ENCODE results near the gene LOC101059915.
"Not testable (repeated sequence)": the region's sequence is repeated elsewhere in the genome, so short reads cannot be mapped to it uniquely, and the experiment has no call there.

The LOC101059915 gene

DNA sequence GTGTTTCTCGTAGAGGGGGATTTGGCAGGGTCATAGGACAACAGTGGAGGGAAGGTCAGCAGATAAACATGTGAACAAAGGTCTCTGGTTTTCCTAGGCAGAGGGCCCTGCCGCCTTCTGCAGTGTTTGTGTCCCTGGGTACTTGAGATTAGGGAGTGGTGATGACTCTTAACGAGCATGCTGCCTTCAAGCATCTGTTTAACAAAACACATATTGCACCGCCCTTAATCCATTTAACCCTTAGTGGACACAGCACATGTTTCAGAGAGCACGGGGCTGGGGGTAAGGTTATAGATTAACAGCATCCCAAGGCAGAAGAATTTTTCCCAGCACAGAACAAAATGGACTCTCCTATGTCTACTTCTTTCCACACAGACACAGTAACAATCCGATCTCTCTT lies 22.9 kb upstream of the LOC101059915 start:
- H3K36me3 Mint-ChIP-seq; H3K27ac ChIP-seq (ENCODE audit: low read depth, low read length); POLR2A ChIA-PET; H3K4me3 Mint-ChIP-seq; CTCF ChIA-PET; H3K4me3 ChIP-seq (ENCODE audit: low read length); DNase-seq; H3K36me3 ChIP-seq (ENCODE audit: insufficient read depth, low read length); H3K9me3 ChIP-seq (ENCODE audit: low read length); H3K4me1 ChIP-seq (ENCODE audit: insufficient read depth, low read length); H3K27me3 ChIP-seq (ENCODE audit: insufficient read depth, low read length, poor library complexity, severe bottlenecking); H3K27me3 Mint-ChIP-seq; H3K9me3 Mint-ChIP-seq: not testable (repeated sequence)
- peaks cover 8 to 11% (median 11%) of the 10 kb centered on the region in 3 donors for H3K4me1 Mint-ChIP-seq
- peak overlapping the region in 1 of 8 donors; percentile 91 for H3K27ac Mint-ChIP-seq

DNA sequence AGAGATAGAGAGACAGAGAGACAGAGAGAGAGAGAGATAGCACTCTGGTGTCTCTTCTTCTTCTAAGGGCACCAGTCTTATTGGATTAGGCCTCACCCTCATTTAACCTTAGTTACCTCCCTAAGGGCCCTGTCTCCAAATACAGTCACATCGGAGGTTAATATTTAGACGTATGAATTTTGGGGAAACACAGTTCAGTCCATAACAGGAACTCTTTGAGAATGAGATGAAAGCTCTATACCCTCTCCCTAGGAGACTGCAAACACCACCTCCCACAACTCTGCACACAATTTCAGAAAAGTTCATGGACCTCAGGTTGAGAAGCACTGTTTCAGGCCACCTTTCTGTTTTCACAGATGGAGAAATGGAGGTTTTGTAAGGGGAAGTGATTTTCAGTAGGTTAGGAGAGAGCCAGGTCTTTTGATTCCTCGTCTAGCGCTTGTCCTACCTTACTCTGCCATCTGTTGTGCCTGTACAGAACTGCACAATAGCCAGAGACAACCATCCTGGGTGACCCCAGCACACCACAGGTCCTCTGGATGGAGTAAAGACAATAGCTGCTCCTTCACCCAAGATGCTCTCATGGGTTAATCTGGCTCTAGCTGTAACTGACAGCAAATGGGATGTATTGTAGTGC lies 16.9 kb upstream of the LOC101059915 start:
- Mint-ChIP-seq H3K36me3 (no peaks in the 10 kb centered on the region), H3K9me3 (no peaks in the 10 kb centered on the region), H3K4me1 (peaks cover 14 to 24% (median 16%) of the 10 kb centered on the region in 3 donors), H3K4me3 (peak overlapping the region in 2 of 7 donors; percentile 17 to 29), H3K27ac (peak overlapping the region in 4 of 8 donors; percentile 54 to 87 (median 78)), H3K27me3 (peaks cover 0 to 3% of the 10 kb centered on the region in 2 donors)
- no peaks in the 10 kb centered on the region for H3K4me1 ChIP-seq (ENCODE audit: insufficient read depth, low read length)
- H3K27me3 ChIP-seq (ENCODE audit: insufficient read depth, low read length, poor library complexity, severe bottlenecking), result no peaks in the 10 kb centered on the region
- DNase-seq, result peak in 3 of 5 donors; percentile 44 to 56 (median 46)
- ChIA-PET POLR2A (interaction anchor here (0.6 kb wide), 1 partner anchor 32 kb away, joined by 5 read pairs; no protein-coding TSS in a partner anchor), CTCF (interaction anchor here (0.9 to 4.8 kb wide), 5 partner anchors 17 to 113 kb away, joined by 3 to 35 read pairs (median 3); partner anchors contain the start of gene CXCR3)
- H3K27ac ChIP-seq (ENCODE audit: low read depth, low read length), result no peak overlapping the region
- H3K36me3 ChIP-seq (ENCODE audit: insufficient read depth, low read length), result no peaks in the 10 kb centered on the region
- no peak overlapping the region for H3K4me3 ChIP-seq (ENCODE audit: low read length)
- H3K9me3 ChIP-seq (ENCODE audit: low read length), result no peaks in the 10 kb centered on the region

DNA sequence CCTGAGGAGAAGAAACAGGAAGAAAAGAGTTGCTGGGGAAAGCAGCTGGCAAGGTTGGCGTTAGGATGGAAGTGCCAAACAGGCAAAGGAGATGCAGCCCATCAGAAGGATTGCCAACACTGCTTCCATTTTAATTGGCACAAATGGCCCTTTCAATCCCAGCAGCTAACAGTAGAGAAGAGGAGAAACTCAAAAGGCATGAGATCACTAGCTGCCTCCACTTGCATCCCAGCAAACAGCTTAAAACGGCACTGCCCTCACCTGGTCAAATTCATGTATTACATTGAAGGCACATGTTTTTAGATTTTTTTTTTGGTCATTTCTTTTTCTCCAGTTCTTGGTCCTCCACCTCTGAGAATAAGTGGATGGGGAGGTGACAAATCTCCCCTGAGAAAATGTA lies 14.9 kb upstream of the LOC101059915 start:
- peaks cover 0 to 5% of the 10 kb centered on the region in 2 donors for H3K27me3 Mint-ChIP-seq
- peak; percentile 19 to 66 (median 51) for DNase-seq
- POLR2A ChIA-PET, result interaction anchor here (0.7 kb wide), 1 partner anchor 30 kb away, joined by 3 read pairs; no protein-coding TSS in a partner anchor

DNA sequence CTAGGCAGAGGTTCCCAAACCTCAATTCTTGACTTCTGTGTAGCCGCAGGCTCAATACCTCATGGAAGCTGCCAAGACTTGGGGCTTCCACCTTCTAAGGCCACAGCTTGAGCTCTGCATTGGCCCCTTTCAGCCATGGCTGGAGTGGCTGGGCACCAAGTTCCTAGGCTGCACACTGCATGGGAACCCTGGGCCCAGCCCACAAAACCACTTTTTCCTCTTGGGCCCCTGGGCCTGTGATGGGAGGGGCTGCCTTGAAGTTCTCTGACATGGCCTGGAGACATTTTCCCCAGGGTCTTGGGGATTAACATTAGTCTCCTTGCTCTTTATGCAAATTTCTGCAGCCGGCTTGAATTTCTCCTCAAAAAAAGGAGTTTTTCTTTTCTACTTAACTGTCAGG lies 14.0 kb upstream of the LOC101059915 start:
- peaks cover 14 to 21% (median 16%) of the 10 kb centered on the region in 3 donors for H3K4me1 Mint-ChIP-seq
- H3K4me1 ChIP-seq (ENCODE audit: insufficient read depth, low read length), result no peaks in the 10 kb centered on the region
- H3K27ac ChIP-seq (ENCODE audit: low read depth, low read length), result no peak overlapping the region
- ChIA-PET POLR2A (no interaction called here), CTCF (interaction anchor here (4.8 kb wide), 1 partner anchor 30 kb away, joined by 24 read pairs; no protein-coding TSS in a partner anchor)
- H3K27ac Mint-ChIP-seq, result peak overlapping the region in 1 of 8 donors; percentile 29
- no peaks in the 10 kb centered on the region for H3K9me3 ChIP-seq (ENCODE audit: low read length)
- H3K4me3 ChIP-seq (ENCODE audit: low read length), result no peak overlapping the region
- H3K9me3 Mint-ChIP-seq, result no peaks in the 10 kb centered on the region
- H3K27me3 ChIP-seq (ENCODE audit: insufficient read depth, low read length, poor library complexity, severe bottlenecking), result no peaks in the 10 kb centered on the region
- no peak overlapping the region for H3K4me3 Mint-ChIP-seq
- H3K36me3 ChIP-seq (ENCODE audit: insufficient read depth, low read length), result no peaks in the 10 kb centered on the region
- H3K27me3 Mint-ChIP-seq, result peaks cover 0 to 8% of the 10 kb centered on the region in 2 donors
- no peak for DNase-seq
- H3K36me3 Mint-ChIP-seq, result no peaks in the 10 kb centered on the region

More for the DNA sequence above, 14.9 kb upstream of the LOC101059915 start:
- no peak overlapping the region for H3K27ac ChIP-seq (ENCODE audit: low read depth, low read length)
- Mint-ChIP-seq H3K4me3 (no peak overlapping the region), H3K36me3 (no peaks in the 10 kb centered on the region), H3K4me1 (peaks cover 14 to 23% (median 16%) of the 10 kb centered on the region in 3 donors), H3K27ac (peak overlapping the region in 2 of 8 donors; percentile 36 to 48), H3K9me3 (no peaks in the 10 kb centered on the region)
- H3K4me1 ChIP-seq (ENCODE audit: insufficient read depth, low read length), result no peaks in the 10 kb centered on the region
- H3K9me3 ChIP-seq (ENCODE audit: low read length), result no peaks in the 10 kb centered on the region
- H3K4me3 ChIP-seq (ENCODE audit: low read length), result no peak overlapping the region
- H3K36me3 ChIP-seq (ENCODE audit: insufficient read depth, low read length), result no peaks in the 10 kb centered on the region
- CTCF ChIA-PET, result interaction anchor here (1.0 to 4.8 kb wide), 6 partner anchors 26 to 120 kb away, joined by 3 to 35 read pairs (median 4); partner anchors contain the start of genes CXCR3 and OGT
- H3K27me3 ChIP-seq (ENCODE audit: insufficient read depth, low read length, poor library complexity, severe bottlenecking), result no peaks in the 10 kb centered on the region

DNA sequence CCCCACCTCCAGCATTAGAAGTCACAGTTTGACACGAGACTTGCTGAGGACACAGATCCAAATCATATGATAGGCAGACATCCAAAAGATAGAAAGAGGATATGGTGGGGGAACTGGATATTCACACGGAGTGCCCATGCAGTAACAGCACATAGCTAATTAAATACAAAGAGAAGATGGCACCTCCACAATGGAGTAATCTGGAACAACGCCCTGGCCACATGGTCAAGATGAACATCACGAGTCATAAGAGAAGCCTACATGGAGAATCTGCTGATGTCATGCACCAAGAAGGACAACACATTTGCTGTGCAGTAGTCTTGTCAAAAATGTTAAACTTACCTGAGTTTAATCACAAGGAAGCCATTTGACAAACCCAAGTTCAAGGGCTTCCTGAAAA lies 10.1 kb upstream of the LOC101059915 start:
- POLR2A ChIA-PET, result interaction anchor here (0.6 kb wide), 1 partner anchor 45 kb away, joined by 19 read pairs; no protein-coding TSS in a partner anchor
- CTCF ChIA-PET, result no interaction called here
- H3K4me3 ChIP-seq (ENCODE audit: low read length), result no peak overlapping the region
- no peaks in the 10 kb centered on the region for H3K36me3 ChIP-seq (ENCODE audit: insufficient read depth, low read length)
- peaks cover 0 to 14% of the 10 kb centered on the region in 2 donors for H3K27me3 Mint-ChIP-seq
- H3K36me3 Mint-ChIP-seq, result no peaks in the 10 kb centered on the region
- peaks cover 3 to 8% (median 7%) of the 10 kb centered on the region in 3 donors for H3K4me1 Mint-ChIP-seq
- no peaks in the 10 kb centered on the region for H3K9me3 ChIP-seq (ENCODE audit: low read length)
- no peak overlapping the region for H3K27ac ChIP-seq (ENCODE audit: low read depth, low read length)
- no peak overlapping the region for H3K27ac Mint-ChIP-seq
- peaks cover 2% of the 10 kb centered on the region for H3K4me1 ChIP-seq (ENCODE audit: insufficient read depth, low read length)
- no peaks in the 10 kb centered on the region for H3K27me3 ChIP-seq (ENCODE audit: insufficient read depth, low read length, poor library complexity, severe bottlenecking)
- no peak overlapping the region for H3K4me3 Mint-ChIP-seq
- DNase-seq, result no peak
- no peaks in the 10 kb centered on the region for H3K9me3 Mint-ChIP-seq

DNA sequence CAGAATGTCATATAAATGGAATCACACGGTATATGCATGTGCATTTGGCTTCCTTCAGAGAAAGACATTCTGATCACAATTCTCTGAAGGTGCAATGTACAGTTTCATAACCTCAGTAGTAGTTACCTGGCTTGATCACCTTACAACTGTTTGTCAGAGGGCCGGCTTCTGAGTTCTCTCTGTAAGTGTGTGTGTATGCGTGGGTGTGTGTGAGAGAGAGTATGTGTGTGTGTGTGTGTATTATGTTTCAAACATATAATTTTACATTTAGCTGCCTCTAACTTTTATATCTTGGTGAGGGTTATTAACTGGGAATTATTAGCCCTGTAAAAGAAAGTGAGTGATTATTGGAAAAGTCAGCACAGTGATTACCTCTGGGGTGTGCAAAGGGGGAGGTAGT lies 8.0 kb upstream of the LOC101059915 start:
- H3K36me3 ChIP-seq (ENCODE audit: insufficient read depth, low read length), result no peaks in the 10 kb centered on the region
- Mint-ChIP-seq H3K4me3 (no peak overlapping the region), H3K36me3 (no peaks in the 10 kb centered on the region), H3K27me3 (peaks cover 0 to 15% of the 10 kb centered on the region in 2 donors), H3K27ac (no peak overlapping the region), H3K4me1 (peaks cover 15 to 19% (median 18%) of the 10 kb centered on the region in 3 donors), H3K9me3 (no peaks in the 10 kb centered on the region)
- H3K9me3 ChIP-seq (ENCODE audit: low read length), result no peaks in the 10 kb centered on the region
- H3K4me3 ChIP-seq (ENCODE audit: low read length), result no peak overlapping the region
- no peak for DNase-seq
- no peaks in the 10 kb centered on the region for H3K27me3 ChIP-seq (ENCODE audit: insufficient read depth, low read length, poor library complexity, severe bottlenecking)
- POLR2A ChIA-PET, result no interaction called here
- H3K4me1 ChIP-seq (ENCODE audit: insufficient read depth, low read length), result peaks cover 14% of the 10 kb centered on the region
- no peak overlapping the region for H3K27ac ChIP-seq (ENCODE audit: low read depth, low read length)
- CTCF ChIA-PET, result no interaction called here

DNA sequence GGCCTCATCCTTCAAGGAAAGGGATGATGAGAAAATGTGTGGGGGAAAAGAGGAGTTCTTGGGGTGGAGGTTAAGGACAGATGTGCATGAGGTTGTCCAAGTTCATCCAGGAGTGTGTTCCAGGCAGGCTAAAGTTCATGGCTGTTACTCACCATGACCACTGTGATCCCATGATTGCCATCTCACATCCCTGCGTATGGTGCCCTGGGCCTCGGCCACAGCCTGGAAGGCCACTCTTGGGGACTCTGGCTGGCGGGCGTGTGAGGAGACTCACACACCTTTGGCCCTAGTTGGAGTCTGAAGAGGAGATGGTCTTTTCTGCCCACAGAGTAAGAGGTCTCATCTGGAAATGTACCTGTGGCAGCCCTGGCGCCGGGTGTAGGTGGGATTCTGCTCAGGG lies 7.4 kb upstream of the LOC101059915 start:
- DNase-seq, result no peak
- POLR2A ChIA-PET, result no interaction called here
- no peaks in the 10 kb centered on the region for H3K9me3 ChIP-seq (ENCODE audit: low read length)
- H3K27ac ChIP-seq (ENCODE audit: low read depth, low read length), result no peak overlapping the region
- H3K4me3 Mint-ChIP-seq, result no peak overlapping the region
- H3K27ac Mint-ChIP-seq, result no peak overlapping the region
- H3K4me1 Mint-ChIP-seq, result peaks cover 15 to 19% (median 18%) of the 10 kb centered on the region in 3 donors
- CTCF ChIA-PET, result no interaction called here
- H3K27me3 Mint-ChIP-seq, result peaks cover 0 to 17% of the 10 kb centered on the region in 2 donors
- H3K4me1 ChIP-seq (ENCODE audit: insufficient read depth, low read length), result peaks cover 14% of the 10 kb centered on the region
- no peaks in the 10 kb centered on the region for H3K9me3 Mint-ChIP-seq
- no peaks in the 10 kb centered on the region for H3K36me3 Mint-ChIP-seq
- no peak overlapping the region for H3K4me3 ChIP-seq (ENCODE audit: low read length)
- no peaks in the 10 kb centered on the region for H3K27me3 ChIP-seq (ENCODE audit: insufficient read depth, low read length, poor library complexity, severe bottlenecking)
- no peaks in the 10 kb centered on the region for H3K36me3 ChIP-seq (ENCODE audit: insufficient read depth, low read length)

DNA sequence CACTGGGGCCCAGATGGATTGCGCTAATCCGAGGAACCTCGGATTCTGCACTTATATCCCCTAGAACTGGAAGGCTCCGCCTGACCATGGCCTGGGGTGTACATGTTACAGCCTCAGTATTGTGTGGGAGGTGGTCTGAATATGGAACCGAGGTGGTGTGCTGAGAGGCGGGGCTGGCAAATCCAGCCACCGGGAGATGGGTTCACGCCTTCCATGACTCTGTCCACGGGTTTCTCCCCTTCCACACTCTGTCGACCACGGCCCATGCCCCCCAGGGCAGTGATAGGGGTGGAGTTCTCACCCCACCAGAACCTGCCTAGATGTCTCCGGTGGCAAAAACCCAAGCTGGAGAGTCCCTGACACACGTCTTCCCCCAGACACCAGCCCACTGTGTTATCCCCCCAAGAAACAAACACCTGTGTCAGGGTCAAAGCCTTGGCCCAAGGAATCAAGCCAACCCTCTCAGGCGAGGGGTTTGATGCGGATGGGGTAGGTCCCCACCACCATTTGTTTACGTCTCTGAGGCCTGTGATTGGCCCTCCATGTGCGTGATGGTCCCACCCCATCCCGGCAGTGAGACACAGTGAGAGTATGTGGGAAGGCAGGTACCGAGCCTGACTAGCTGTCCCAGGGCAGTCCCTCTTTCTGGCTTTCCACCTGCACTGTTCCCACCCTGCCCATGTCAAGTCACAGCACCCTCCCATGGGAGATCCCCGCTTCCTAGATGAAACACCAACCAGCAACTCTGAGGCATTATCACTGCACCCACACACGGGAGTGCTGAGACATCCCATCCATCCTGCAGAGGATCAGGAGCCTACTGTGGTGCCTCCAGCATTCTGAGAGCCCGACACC lies 6.6 kb upstream of the LOC101059915 start:
- CTCF ChIA-PET, result no interaction called here
- Histone ChIP-seq H3K4me1 (ENCODE audit: insufficient read depth, low read length) (peaks cover 14% of the 10 kb centered on the region), H3K4me3 (ENCODE audit: low read length) (no peak overlapping the region), H3K9me3 (ENCODE audit: low read length) (no peaks in the 10 kb centered on the region), H3K27ac (ENCODE audit: low read depth, low read length) (no peak overlapping the region), H3K36me3 (ENCODE audit: insufficient read depth, low read length) (no peaks in the 10 kb centered on the region), H3K27me3 (ENCODE audit: insufficient read depth, low read length, poor library complexity, severe bottlenecking) (no peaks in the 10 kb centered on the region)
- no peaks in the 10 kb centered on the region for H3K9me3 Mint-ChIP-seq
- H3K36me3 Mint-ChIP-seq, result no peaks in the 10 kb centered on the region
- peaks cover 15 to 19% (median 18%) of the 10 kb centered on the region in 3 donors for H3K4me1 Mint-ChIP-seq
- peaks cover 0 to 15% of the 10 kb centered on the region in 2 donors for H3K27me3 Mint-ChIP-seq
- H3K4me3 Mint-ChIP-seq, result peak overlapping the region in 1 of 7 donors; percentile 48
- POLR2A ChIA-PET, result no interaction called here
- peak overlapping the region in 3 of 8 donors; percentile 9 to 70 (median 42) for H3K27ac Mint-ChIP-seq
- DNase-seq, result no peak

Measured in CD8-positive, alpha-beta memory T cell (primary cell).